GM19452 (cell line): ENCODE results near the gene TLL2.

Experiments used
- ATAC-seq: cut with Tn5 transposase; IDR thresholded peaks from one replicate; pipeline ENCODE4 v1.9.1; 2021; ENCODE audit not compliant: unreplicated experiment

TLL2 gene

DNA sequence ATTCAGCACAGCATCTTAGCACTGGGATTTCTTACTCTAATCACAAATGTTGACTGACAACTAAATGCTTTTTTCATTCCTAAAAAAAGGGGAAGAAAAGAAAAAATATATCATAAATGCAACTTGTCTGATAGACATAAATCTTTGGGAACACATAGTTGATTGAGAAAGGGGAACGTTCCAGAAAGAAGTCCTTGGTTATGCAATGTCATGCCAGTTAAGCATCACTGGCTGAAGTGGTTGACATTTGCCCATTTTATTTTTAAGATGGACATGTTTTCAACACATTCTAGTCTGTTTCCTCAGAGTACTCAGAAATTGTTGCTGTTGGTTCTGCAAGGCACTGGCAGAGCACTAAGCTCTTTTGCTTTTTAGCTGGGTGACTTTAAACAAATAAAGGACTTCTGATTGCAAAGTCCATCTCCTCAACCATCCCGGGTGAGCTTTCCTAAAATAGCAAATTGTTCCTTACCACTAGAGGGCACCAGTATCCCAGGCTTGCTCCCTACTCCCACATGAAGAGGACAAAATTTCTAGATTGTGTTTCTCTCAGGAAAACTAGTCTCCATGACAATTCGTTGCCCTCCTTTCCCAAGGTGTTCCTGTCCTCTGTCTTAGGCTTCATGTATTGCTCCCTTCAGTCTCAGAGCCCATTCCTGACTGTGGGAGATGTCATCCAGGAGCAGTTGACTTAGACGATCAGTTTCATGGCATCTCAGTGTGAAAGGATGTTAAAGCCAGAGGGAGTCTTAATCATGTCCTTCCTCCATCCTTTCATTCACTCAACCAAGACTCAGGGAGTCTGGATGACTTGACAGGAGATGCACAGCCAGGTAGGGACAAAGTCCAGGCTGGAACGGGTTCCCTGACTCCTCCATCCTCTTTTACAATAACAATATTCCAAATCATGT, 178.9 kb downstream of the TLL2 start:
- ATAC-seq, result no peak

DNA sequence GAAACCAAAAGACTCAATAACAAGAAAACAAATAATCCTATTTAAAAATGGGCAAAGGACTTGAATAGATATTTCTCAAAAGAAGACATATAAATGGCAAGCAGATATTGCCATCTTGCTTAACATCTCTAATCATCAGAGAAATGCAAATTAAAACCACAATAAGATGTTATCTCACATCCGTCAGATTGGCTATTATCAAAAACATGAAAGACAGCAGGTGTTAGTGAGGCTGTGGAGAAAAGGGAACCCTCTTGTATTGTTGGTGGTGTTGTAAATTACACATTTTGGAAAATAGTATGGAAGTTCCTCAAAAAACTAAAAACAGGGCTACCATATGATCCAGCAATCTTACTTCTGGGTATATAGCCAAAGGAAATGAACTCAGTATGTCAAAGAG, 180.6 kb downstream of the TLL2 start:
- no peak for ATAC-seq

DNA sequence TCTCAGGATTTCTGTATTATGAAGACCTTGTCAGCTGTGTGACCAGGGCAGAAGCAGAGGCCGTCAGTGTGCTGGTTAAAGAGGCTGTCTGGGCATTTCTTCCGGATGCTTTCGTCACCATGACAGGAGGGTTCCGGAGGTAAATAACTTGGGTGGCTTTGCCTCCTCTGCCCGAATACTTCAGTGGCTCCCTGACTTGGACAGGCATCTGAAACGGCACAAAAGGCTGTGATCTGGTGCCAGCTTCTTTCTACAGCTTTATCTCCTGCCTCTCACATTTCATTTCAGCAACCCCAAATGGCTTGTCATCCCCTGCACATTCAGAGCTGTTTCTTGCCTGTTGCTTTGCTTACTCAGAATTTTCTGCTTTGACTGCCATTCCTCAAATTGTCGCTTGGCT, 186.3 kb downstream of the TLL2 start:
- no peak for ATAC-seq

DNA sequence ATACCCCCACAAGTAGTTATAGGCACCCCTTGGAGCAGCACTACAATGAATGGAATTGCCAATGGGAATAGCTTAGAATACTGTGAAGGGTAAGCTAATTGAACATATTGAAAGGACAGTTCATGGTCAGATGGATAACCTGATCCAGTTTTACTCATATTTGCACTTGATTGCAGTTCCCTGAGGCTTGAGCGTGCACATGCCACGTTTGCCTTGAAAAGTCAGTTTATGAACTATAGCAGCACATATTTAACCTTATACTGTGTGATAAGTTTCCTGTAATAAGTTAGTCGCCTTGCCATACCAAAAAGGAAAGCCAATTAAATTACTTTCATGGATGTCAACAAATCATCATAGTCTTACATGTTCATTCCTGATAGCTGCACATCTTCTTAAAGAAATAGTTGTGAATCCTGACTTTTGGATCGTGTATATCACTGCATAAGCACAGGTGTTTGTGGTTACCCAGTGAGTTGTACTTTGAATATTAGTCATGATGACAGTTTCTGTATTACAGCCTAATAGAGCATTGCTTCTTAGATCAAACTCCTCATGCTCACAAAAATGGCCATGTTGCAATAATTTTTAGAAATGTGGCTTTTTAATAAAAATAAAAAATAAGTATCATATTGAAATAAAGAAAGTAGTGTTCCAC, 187.9 kb downstream of the TLL2 start:
- ATAC-seq, result peak; percentile 87

DNA sequence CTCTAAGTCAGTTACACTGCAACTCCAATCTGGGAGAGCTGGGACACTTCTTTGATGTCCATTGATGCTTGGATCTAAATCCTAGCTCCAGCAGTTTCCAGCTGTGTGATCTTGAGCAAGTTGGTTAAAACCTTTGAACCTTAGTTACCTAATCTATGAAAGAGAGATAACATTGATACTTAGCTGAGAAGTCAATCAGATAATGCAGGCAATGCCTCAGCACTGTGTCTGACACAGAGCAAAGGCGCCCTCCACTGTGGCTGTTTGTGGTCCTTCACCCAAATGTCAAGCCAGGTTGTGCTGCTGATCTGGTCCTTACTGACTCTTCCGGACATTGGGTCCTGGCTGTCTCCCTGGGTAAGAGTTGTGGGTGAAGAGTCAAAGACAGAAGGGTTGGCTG, 189.3 kb downstream of the TLL2 start:
- ATAC-seq, result no peak

DNA sequence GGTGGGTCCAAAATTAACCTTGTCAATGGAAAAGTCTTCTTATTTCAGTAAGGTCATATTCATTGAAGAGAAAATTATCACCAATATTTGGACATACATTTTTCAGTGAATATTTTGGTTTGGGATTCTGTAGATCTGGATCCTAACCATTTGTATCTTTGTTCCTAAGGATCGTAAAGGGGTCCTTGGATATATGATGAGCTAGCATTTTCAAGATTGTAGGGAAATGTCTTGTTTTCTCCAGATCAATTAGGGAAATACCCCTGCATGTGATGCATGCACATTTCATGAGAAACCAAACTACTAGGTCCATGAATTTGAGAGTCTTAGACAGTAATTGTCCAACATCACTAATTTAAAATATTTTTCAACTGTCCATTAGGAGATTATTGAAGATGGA, 191.5 kb downstream of the TLL2 start:
- no peak for ATAC-seq

DNA sequence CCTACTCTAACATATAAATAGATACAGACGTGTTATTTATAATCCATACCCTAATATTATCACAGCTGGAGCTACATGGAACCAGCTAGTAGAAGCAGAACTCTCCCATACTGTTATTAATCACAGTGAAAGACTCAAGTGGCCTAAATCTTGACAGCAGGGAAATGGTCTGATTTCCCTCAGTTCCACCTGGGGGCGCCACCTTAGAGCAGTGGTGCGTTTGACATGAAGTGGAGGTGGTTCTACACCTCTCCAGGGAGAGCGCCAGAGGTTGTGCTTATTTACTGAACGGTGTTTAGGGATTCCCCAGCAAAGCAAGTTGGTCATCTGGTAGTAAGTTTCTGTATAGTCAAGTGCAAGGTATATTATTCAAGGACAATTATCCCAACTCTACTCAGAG, 191.9 kb downstream of the TLL2 start:
- no peak for ATAC-seq

DNA sequence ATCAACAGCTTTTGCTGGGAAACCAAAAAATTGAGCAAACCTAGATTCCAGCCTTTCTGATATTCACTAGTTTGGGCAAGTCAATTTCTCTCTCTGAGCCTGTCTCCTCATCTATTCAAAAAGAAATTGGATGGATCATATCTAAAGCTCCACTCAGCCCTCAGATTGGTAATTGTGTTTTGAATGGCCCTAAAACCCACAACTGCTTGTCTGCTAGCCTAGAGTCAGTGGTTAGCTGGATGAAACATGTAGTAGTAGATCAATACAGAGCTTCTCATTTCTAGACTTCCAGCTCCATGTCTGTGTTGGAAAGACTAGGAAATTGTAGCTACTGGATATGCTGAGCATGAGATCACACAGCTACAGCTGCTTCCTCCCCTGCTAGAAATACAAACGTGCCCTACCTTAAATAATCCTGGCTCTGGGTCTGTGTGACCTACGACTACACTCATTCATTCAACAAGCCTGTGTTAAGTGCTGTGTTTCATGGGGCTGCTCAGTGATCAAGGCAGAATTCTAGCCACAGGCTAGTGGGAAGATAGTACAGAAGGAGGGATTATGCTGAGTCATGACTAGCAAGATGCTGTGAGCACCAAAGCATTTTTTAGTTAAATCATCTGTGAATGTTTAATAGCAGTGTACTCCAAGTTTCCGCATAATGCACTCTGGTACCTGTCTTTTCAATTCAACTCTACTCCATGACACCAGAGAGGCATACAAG, 193.8 kb downstream of the TLL2 start:
- ATAC-seq, result no peak

DNA sequence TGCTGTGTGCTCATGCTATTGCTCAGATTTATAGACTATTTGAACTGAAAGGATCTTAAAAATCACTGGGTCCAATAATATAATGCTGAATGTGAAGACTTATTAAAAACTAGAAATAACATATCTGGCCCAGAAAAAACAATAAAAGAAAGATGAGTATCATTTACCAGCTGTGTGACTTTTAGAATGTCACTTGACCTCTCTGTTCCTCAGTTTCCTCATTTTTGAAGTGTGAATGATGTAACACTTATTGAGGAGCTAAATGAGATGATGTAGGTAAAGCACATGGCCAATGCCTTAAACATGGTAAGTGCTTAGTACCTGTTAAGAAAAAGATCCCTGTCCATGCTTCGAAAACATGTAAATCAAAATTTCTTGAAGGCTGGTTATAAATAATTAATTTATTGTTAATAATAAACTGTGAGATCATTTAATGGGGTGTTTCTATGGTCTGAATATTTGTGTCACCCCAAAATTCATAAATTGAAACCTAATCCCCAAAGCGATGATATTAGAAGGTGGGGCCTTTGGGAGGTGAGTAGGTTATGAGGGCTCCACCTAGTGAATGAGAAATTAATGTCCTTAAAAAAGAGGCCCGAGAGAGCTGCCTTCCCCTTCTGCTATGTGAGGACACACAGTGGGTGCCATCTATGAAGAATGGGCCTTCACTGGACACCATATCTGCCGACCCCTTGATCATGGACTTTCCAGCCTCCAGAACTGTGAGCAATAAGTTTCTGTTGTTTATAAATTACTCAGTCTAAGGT, 196.5 kb downstream of the TLL2 start:
- ATAC-seq, result no peak
